Breast epithelium (tissue), 3 donors: ENCODE measurements around the gene SPTSSB.

Experiments
- POLR2A ChIP-seq: fragments of 450-650 bp; IDR thresholded peaks from one replicate; pipeline ENCODE4 v1.6.1; 2016; ENCODE audit warnings: antibody characterized with exemption, mild to moderate bottlenecking, moderate library complexity
- POLR2AphosphoS5 ChIP-seq, 3 donors: sonication (generic); formaldehyde crosslinking; IDR thresholded peaks; one replicate each; pipeline ENCODE4 v1.6.1; 2017; ENCODE audit warnings: antibody characterized with exemption in 3 of 3
- TF ChIP-seq, protein P1 (sequence below), 3 donors: fragments of 450-650 bp; IDR thresholded peaks; one replicate each; pipeline ENCODE4 v1.5.1; 2016 to 2017; ENCODE audit warnings: antibody characterized with exemption in 3 of 3, mild to moderate bottlenecking in 3 of 3, moderate library complexity in 3 of 3

DNA sequence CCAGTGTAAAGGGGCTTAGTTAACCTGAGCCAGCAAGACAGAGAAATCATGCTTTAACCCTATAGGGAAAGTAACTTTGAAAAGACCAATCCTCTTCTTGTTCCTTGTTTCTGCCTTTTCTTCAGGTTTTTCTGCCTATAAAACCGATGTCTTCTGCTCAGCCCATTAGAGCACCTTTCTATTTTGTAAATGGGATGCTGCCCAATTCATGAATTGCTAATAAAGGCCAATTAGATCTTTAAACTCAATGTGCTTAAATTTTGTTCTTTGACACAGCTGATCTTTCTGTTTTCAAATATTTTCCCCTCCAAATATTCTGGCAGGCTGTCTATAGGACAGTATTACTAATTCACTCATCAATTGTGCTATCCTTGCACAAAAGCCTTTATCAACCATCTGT lies 33.8 kb upstream of the SPTSSB start:
- TF ChIP-seq POLR2AphosphoS5 (IDR thresholded peaks at IDR 0.05): no peak
- TF ChIP-seq, protein P1, sequence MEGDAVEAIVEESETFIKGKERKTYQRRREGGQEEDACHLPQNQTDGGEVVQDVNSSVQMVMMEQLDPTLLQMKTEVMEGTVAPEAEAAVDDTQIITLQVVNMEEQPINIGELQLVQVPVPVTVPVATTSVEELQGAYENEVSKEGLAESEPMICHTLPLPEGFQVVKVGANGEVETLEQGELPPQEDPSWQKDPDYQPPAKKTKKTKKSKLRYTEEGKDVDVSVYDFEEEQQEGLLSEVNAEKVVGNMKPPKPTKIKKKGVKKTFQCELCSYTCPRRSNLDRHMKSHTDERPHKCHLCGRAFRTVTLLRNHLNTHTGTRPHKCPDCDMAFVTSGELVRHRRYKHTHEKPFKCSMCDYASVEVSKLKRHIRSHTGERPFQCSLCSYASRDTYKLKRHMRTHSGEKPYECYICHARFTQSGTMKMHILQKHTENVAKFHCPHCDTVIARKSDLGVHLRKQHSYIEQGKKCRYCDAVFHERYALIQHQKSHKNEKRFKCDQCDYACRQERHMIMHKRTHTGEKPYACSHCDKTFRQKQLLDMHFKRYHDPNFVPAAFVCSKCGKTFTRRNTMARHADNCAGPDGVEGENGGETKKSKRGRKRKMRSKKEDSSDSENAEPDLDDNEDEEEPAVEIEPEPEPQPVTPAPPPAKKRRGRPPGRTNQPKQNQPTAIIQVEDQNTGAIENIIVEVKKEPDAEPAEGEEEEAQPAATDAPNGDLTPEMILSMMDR (IDR thresholded peaks at IDR 0.05): no peak
- TF ChIP-seq POLR2A: no peak
